Measurements from ENCODE around the gene DOCK9. TPM values are rescaled to one million over a fixed set of nuclear protein-coding genes. Genes with fewer than 3 reads are reported as not detected.
A peak's percentile ranks its signal among the peaks of the same experiment; 100 is the strongest.

DOCK9 gene
- total RNA-seq, 2 donors from 2014 or later, result 107 to 117 TPM

DNA sequence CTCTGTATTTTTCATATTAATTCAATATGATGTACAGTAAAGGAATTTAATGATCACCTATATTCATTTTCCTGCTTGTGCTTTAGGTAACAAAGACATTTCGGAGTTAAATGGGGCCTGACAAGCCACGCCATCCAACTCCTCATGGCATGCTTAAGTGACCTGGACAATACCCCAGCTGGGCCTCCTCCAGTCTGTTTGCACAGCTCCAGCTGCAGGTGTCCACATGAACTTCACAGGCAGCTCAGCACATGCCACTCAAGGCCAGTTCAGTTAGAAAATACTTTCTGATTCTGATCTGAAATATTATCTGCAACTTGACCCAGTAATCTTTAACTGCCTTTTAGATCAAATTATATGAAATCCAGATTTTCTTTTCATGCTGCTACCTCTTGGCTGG is 135.8 kb downstream of the DOCK9 start:
- Histone ChIP-seq H3K9me3 (no peaks in the 10 kb centered on the region), H3K36me3 (no peaks in the 10 kb centered on the region), H3K27ac (no peak overlapping the region), H3K4me1 (replicated peaks) (no peaks in the 10 kb centered on the region), H3K27me3 (replicated peaks; ENCODE audit: insufficient read depth) (no peaks in the 10 kb centered on the region), H3K4me3 (no peak overlapping the region)
- no peak for TF ChIP-seq POLR2AphosphoS5 (IDR thresholded peaks at IDR 0.05)
- no peak for TF ChIP-seq POLR2A (IDR thresholded peaks at IDR 0.05)
- TF ChIP-seq, protein P1, sequence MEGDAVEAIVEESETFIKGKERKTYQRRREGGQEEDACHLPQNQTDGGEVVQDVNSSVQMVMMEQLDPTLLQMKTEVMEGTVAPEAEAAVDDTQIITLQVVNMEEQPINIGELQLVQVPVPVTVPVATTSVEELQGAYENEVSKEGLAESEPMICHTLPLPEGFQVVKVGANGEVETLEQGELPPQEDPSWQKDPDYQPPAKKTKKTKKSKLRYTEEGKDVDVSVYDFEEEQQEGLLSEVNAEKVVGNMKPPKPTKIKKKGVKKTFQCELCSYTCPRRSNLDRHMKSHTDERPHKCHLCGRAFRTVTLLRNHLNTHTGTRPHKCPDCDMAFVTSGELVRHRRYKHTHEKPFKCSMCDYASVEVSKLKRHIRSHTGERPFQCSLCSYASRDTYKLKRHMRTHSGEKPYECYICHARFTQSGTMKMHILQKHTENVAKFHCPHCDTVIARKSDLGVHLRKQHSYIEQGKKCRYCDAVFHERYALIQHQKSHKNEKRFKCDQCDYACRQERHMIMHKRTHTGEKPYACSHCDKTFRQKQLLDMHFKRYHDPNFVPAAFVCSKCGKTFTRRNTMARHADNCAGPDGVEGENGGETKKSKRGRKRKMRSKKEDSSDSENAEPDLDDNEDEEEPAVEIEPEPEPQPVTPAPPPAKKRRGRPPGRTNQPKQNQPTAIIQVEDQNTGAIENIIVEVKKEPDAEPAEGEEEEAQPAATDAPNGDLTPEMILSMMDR (IDR thresholded peaks at IDR 0.05), result no peak
- 81% methylated on average over 2 of the region's 2 CpGs for WGBS
- intact Hi-C loops (cut with DNase I), result loop anchor here (10.0 kb wide), 2 partner anchors 397 to 987 kb away; no protein-coding TSS in a partner anchor
- no peak for DNase-seq (ENCODE audit: low spot score)

DNA sequence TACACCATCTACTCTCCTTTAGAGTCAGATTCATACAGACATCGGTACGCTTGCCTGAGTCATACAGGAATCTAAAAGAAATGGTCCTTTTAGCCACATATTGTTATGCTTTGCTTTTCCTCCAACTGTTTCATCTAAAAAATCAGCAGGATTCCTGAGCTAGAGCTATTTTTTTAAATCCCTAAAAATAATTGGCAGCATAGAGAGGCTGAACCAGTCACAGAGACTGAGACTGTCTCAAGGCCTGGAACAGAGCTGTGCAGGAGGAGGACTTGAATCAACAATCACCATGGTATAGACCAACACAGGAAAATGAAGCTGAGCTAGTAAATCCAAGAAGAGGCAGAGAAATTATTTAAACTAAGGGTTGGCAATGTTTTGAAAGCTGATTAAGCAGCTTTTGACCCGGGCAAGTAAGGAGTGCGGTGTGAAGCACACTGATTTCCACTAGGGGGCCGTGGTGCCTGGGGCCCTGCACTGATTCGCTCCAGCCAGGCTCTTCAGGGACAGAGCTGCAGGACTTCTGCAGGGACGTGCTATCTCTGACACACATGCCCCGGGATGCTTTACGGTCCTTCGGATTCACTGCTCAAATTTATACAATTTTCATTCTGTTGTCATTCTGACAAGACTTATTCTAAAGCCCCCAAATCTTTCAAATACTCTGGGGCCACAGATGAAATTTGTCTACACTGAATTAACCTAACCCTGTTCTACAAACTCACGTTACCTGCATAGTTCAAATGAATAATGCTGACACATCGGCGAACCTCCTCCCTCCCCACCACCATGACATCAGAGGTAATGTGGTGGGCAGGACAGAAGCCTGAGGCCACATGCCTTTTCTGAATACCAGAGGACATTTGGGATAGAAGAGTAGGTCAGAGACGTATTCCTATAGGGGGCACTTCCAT is 137.8 kb downstream of the DOCK9 start:
- H3K4me1 ChIP-seq (replicated peaks), result no peaks in the 10 kb centered on the region
- no peaks in the 10 kb centered on the region for H3K36me3 ChIP-seq
- intact Hi-C loops (cut with DNase I), result loop anchor here (10.0 kb wide), 2 partner anchors 395 to 985 kb away; no protein-coding TSS in a partner anchor
- DNase-seq (ENCODE audit: low spot score), result peak; percentile 43
- no peak overlapping the region for H3K4me3 ChIP-seq
- H3K27ac ChIP-seq, result no peak overlapping the region
- H3K27me3 ChIP-seq (replicated peaks; ENCODE audit: insufficient read depth), result no peaks in the 10 kb centered on the region
- WGBS, result 51% methylated on average over 14 of the region's 14 CpGs
- TF ChIP-seq POLR2A (IDR thresholded peaks at IDR 0.05) (no peak), POLR2AphosphoS5 (IDR thresholded peaks at IDR 0.05) (no peak)
- TF ChIP-seq, protein P1 (IDR thresholded peaks at IDR 0.05), result peak; percentile 49 to 72 (median 66)
- no peaks in the 10 kb centered on the region for H3K9me3 ChIP-seq

DNA sequence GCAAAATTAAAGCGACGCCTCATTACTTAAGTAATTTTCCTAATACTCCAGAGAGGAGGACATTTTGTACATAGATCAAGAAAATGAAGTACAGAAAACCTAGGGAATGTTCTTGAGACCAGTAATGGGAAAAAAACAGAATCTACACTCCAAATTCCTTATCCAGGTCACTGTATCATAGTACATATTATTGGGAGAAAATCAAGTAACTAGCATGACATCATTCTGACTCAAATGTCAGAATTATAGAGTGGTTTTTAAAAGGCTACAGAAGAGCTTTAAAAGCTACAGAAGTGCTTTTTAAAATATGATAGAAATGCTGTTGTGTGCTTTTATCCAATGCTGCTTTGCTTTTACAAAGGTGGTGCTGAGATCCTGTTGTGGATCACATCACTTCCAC is 139.1 kb downstream of the DOCK9 start:
- no peak overlapping the region for H3K27ac ChIP-seq
- H3K4me3 ChIP-seq, result no peak overlapping the region
- no peak for DNase-seq (ENCODE audit: low spot score)
- intact Hi-C loops (cut with DNase I), result no loop called here
- no peaks in the 10 kb centered on the region for H3K4me1 ChIP-seq (replicated peaks)
- H3K27me3 ChIP-seq (replicated peaks; ENCODE audit: insufficient read depth), result no peaks in the 10 kb centered on the region
- TF ChIP-seq, protein P1 (IDR thresholded peaks at IDR 0.05), result no peak
- no peak for TF ChIP-seq POLR2AphosphoS5 (IDR thresholded peaks at IDR 0.05)
- TF ChIP-seq POLR2A (IDR thresholded peaks at IDR 0.05), result no peak
- WGBS, result 97% methylated on average over 2 of the region's 2 CpGs
- H3K9me3 ChIP-seq, result no peaks in the 10 kb centered on the region
- no peaks in the 10 kb centered on the region for H3K36me3 ChIP-seq

DNA sequence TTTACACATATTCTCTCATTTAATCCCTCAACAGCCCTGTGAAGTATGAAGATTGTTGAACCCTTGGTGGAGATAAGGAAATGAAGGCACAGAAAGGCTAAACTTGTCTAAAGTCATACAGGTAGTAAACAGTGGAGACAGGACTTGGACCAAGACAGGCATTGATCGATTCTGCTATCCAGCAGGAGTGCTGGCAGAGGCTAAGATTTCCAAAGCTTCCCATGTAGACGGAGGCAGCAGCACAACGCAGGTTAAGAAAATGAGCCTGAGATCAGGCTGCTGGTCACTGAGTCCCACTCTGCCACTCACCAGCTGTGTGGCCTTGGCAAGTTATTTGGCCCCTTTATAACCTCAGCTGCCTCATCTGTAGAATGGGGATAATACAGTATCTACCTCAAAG is 140.0 kb downstream of the DOCK9 start:
- intact Hi-C loops (cut with DNase I), result no loop called here
- no peaks in the 10 kb centered on the region for H3K27me3 ChIP-seq (replicated peaks; ENCODE audit: insufficient read depth)
- no peaks in the 10 kb centered on the region for H3K4me1 ChIP-seq (replicated peaks)
- no peaks in the 10 kb centered on the region for H3K36me3 ChIP-seq
- no peak for TF ChIP-seq POLR2AphosphoS5 (IDR thresholded peaks at IDR 0.05)
- TF ChIP-seq, protein P1 (IDR thresholded peaks at IDR 0.05), result no peak
- no peak for TF ChIP-seq POLR2A (IDR thresholded peaks at IDR 0.05)
- H3K4me3 ChIP-seq, result no peak overlapping the region
- H3K9me3 ChIP-seq, result no peaks in the 10 kb centered on the region
- no peak overlapping the region for H3K27ac ChIP-seq
- no peak for DNase-seq (ENCODE audit: low spot score)
- 93% methylated on average over 3 of the region's 3 CpGs for WGBS

DNA sequence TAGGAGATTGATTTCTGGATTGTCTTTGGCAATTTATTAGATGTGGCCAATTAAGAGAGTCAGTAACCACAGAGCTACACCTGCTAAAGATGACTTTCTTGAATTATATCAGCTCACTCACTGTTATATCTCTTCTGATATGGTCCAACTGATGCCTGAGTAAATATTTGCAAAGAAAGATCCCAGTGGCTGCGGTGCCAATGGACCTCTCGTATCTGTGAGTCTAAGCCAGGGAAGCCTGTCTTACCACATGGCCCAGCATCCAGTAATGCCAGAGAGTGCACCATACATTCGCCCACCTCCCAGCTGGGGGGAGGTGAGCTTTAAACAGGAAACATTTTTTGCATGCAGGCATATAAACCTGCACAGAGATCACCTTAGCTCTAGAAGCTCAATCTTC is 142.7 kb downstream of the DOCK9 start:
- Histone ChIP-seq H3K36me3 (no peaks in the 10 kb centered on the region), H3K4me3 (no peak overlapping the region), H3K27ac (no peak overlapping the region), H3K4me1 (replicated peaks) (no peaks in the 10 kb centered on the region), H3K27me3 (replicated peaks; ENCODE audit: insufficient read depth) (no peaks in the 10 kb centered on the region), H3K9me3 (no peaks in the 10 kb centered on the region)
- no peak for DNase-seq (ENCODE audit: low spot score)
- intact Hi-C loops (cut with DNase I), result no loop called here
- 74% methylated on average over 3 of the region's 3 CpGs for WGBS
- TF ChIP-seq POLR2AphosphoS5 (IDR thresholded peaks at IDR 0.05) (no peak), POLR2A (IDR thresholded peaks at IDR 0.05) (no peak)
- TF ChIP-seq, protein P1 (IDR thresholded peaks at IDR 0.05), result no peak

Measured in prostate gland (tissue), 2 donors.